T follicular helper cell (primary cell): ENCODE data around the gene SP140L.
"Not testable (repeated sequence)": the region's sequence is repeated elsewhere in the genome, so short reads cannot be mapped to it uniquely, and the experiment has no call there.

ENCODE experiments used
- DNase-seq: peaks from one replicate; pipeline ENCODE4 v3.0.0-alpha.2; 2020; ENCODE audit warnings: low read depth

Gene SP140L

GRCh38 chr2:230418341-230419016, 91.5 kb downstream of the SP140L start:
- no peak for DNase-seq

GRCh38 chr2:230419181-230419580, 92.2 kb downstream of the SP140L start:
- DNase-seq = no peak

GRCh38 chr2:230422149-230422548, 95.2 kb downstream of the SP140L start:
- DNase-seq = no peak

- no peak for DNase-seq
Measured at GRCh38 chr2:230423851-230424458, 97.0 kb downstream of the SP140L start.

- DNase-seq = no peak
Measured at GRCh38 chr2:230425377-230425776, 98.4 kb downstream of the SP140L start.

GRCh38 chr2:230429513-230429912, 102.5 kb downstream of the SP140L start:
- DNase-seq = no peak

GRCh38 chr2:230430957-230431910, 104.2 kb downstream of the SP140L start:
- DNase-seq = no peak

GRCh38 chr2:230434677-230435324, 107.8 kb downstream of the SP140L start:
- no peak for DNase-seq

- no peak for DNase-seq
Measured at GRCh38 chr2:230435431-230435830, 108.4 kb downstream of the SP140L start.

GRCh38 chr2:230439121-230439520, 112.1 kb downstream of the SP140L start:
- DNase-seq = not testable (repeated sequence)

GRCh38 chr2:230439590-230439989, 112.6 kb downstream of the SP140L start:
- no peak for DNase-seq

GRCh38 chr2:230441227-230441897, 114.4 kb downstream of the SP140L start:
- peak; percentile 28 for DNase-seq

- DNase-seq = no peak
Measured at GRCh38 chr2:230443541-230443940, 116.5 kb downstream of the SP140L start.

- no peak for DNase-seq
Measured at GRCh38 chr2:230444832-230445231, 117.8 kb downstream of the SP140L start.

GRCh38 chr2:230447036-230447435, 120.0 kb downstream of the SP140L start:
- DNase-seq = no peak

GRCh38 chr2:230447455-230448451, 120.8 kb downstream of the SP140L start:
- no peak for DNase-seq

- DNase-seq = no peak
Measured at GRCh38 chr2:230449901-230450467, 123.0 kb downstream of the SP140L start.

GRCh38 chr2:230453006-230453405, 126.0 kb downstream of the SP140L start:
- no peak for DNase-seq
